Gastrocnemius medialis (tissue), 4 donors: ENCODE measurements around the gene LRRC3. TPM values are rescaled to one million over a fixed set of nuclear protein-coding genes. Genes with fewer than 3 reads are reported as not detected.

Experiments
- ATAC-seq, 2 donors: fragments of 150-250 bp; one replicate each; pipeline ENCODE4 v1.9.1; 2016
- DNase-seq, 2 donors: peaks; one replicate each; pipeline ENCODE4 v3.0.0-alpha.2; 2019
- H3K27ac ChIP-seq, 4 donors: fragments of 200-600 bp; sonication (generic); 1 replicate in 1 of 4; 2 replicates in 3 of 4; pipeline ENCODE4 v1.5.1; 2016 to 2018; ENCODE audit warnings: mild to moderate bottlenecking in 2 of 4, moderate library complexity in 1 of 4
- H3K27me3 ChIP-seq, 3 donors: fragments of 200-600 bp; sonication (generic) in 2 of 3; 1 replicate in 1 of 3; 2 replicates in 2 of 3; pipeline versions ENCODE4 v1.5.1 to v1.6.0; 2016 to 2019; ENCODE audit warnings: mild to moderate bottlenecking in 1 of 3, moderate library complexity in 1 of 3
- H3K36me3 ChIP-seq, 2 donors: fragments of 200-600 bp; sonication (generic) in 1 of 2; one replicate each; pipeline ENCODE4 v1.5.1; 2017 to 2018
- H3K4me1 ChIP-seq, 2 donors: fragments of 200-600 bp; sonication (generic) in 1 of 2; one replicate each; pipeline ENCODE4 v1.5.1; 2016 to 2017; ENCODE audit warnings: mild to moderate bottlenecking in 2 of 2
- H3K4me3 ChIP-seq, 4 donors: fragments of 200-600 bp; sonication (generic) in 3 of 4; 1 replicate in 1 of 4; 2 replicates in 3 of 4; pipeline ENCODE4 v1.5.1; 2016 to 2019; ENCODE audit warnings: mild to moderate bottlenecking in 2 of 4
- H3K9me3 ChIP-seq, 3 donors: fragments of 200-600 bp; sonication (generic) in 2 of 3; 1 replicate in 1 of 3; 2 replicates in 2 of 3; pipeline ENCODE4 v1.5.1; 2016 to 2019
- CTCF ChIP-seq, 5 experiments: fragments of 450-650 bp in 3 of 5; fragments of 200-600 bp in 2 of 5; sonication (generic) in 2 of 5; IDR thresholded peaks in 4 of 5; conservative IDR thresholded peaks in 1 of 5; 1 replicate in 4 of 5; 2 replicates in 1 of 5; pipeline ENCODE4 v1.5.1; 2016 to 2019; ENCODE audit warnings: antibody characterized with exemption in 5 of 5, mild to moderate bottlenecking in 3 of 5, moderate library complexity in 3 of 5
- POLR2A ChIP-seq, 2 donors: fragments of 450-650 bp; IDR thresholded peaks; one replicate each; pipeline ENCODE4 v1.6.1; 2017; ENCODE audit warnings: antibody characterized with exemption in 2 of 2, mild to moderate bottlenecking in 2 of 2, moderate library complexity in 2 of 2
- in situ Hi-C, 4 donors: fragments of 200-750 bp; cut with MboI; loops; one replicate each; pipeline versions ENCODE4 v1.15.0 to v1.8.0; 2017; ENCODE audit warnings: low sequenced_read_pairs in 4 of 4
- intact Hi-C: fragments of 100-400 bp; cut with DNase I; formaldehyde crosslinking; loops from one replicate; pipeline ENCODE4 v1.15.1; 2023; ENCODE audit warnings: low total_unique reads
- total RNA-seq, 4 donors: library from RNA; depleted of rRNA; stranded (reverse); fragments of >200 nt; gene quantifications; one replicate each; pipeline versions ENCODE4 v1.1.0 to v1.2.3, GENCODE V29; 2016

Gene LRRC3
- total RNA-seq, 4 donors from 2014 or later = 0.36 to 0.70 (median 0.55) TPM

GRCh38 chr21:44490816-44491215 is 35.5 kb downstream of the LRRC3 start:
- Histone ChIP-seq H3K27ac (no peak overlapping the region), H3K9me3 (no peaks in the 10 kb centered on the region), H3K36me3 (no peaks in the 10 kb centered on the region), H3K4me1 (no peaks in the 10 kb centered on the region), H3K4me3 (no peak overlapping the region), H3K27me3 (peaks cover 0 to 11% (median 8%) of the 10 kb centered on the region in 3 donors)
- intact Hi-C loops = no loop called here
- in situ Hi-C loops = no loop called here
- no peak for TF ChIP-seq POLR2A (IDR thresholded peaks at IDR 0.05)
- no peak for TF ChIP-seq CTCF (IDR thresholded peaks at IDR 0.05 in 4 of 5, conservative IDR thresholded peaks at IDR 0.05 in 1 of 5)
- no peak for DNase-seq
- ATAC-seq = no peak

GRCh38 chr21:44492567-44493385 is 37.5 kb downstream of the LRRC3 start:
- Histone ChIP-seq H3K4me1 (no peaks in the 10 kb centered on the region), H3K27me3 (peaks cover 7 to 15% (median 12%) of the 10 kb centered on the region in 3 donors), H3K4me3 (no peak overlapping the region), H3K9me3 (no peaks in the 10 kb centered on the region), H3K27ac (no peak overlapping the region), H3K36me3 (no peaks in the 10 kb centered on the region)
- in situ Hi-C loops (no loop called here), intact Hi-C loops (no loop called here)
- ATAC-seq (no peak), DNase-seq (no peak)
- TF ChIP-seq POLR2A (IDR thresholded peaks at IDR 0.05) (no peak), CTCF (IDR thresholded peaks at IDR 0.05 in 4 of 5, conservative IDR thresholded peaks at IDR 0.05 in 1 of 5) (no peak)

- DNase-seq (no peak), ATAC-seq (no peak)
These were observed 39.1 kb downstream of the LRRC3 start for GRCh38 chr21:44494418-44494817.

GRCh38 chr21:44494956-44495355 is 39.6 kb downstream of the LRRC3 start:
- TF ChIP-seq CTCF (IDR thresholded peaks at IDR 0.05 in 4 of 5, conservative IDR thresholded peaks at IDR 0.05 in 1 of 5) (no peak), POLR2A (IDR thresholded peaks at IDR 0.05) (no peak)
- ATAC-seq (no peak), DNase-seq (no peak)
- in situ Hi-C loops = no loop called here
- Histone ChIP-seq H3K36me3 (no peaks in the 10 kb centered on the region), H3K27ac (no peak overlapping the region), H3K4me1 (no peaks in the 10 kb centered on the region), H3K9me3 (no peaks in the 10 kb centered on the region), H3K4me3 (no peak overlapping the region), H3K27me3 (peaks cover 13 to 20% (median 18%) of the 10 kb centered on the region in 3 donors)
- intact Hi-C loops = no loop called here

More at GRCh38 chr21:44494418-44494817, 39.1 kb downstream of the LRRC3 start:
- H3K27ac ChIP-seq = no peak overlapping the region
- TF ChIP-seq POLR2A (IDR thresholded peaks at IDR 0.05) = no peak
- TF ChIP-seq CTCF (IDR thresholded peaks at IDR 0.05 in 4 of 5, conservative IDR thresholded peaks at IDR 0.05 in 1 of 5) = no peak
- in situ Hi-C loops = no loop called here
- H3K9me3 ChIP-seq = no peaks in the 10 kb centered on the region
- H3K4me3 ChIP-seq = no peak overlapping the region
- intact Hi-C loops = no loop called here
- H3K36me3 ChIP-seq = no peaks in the 10 kb centered on the region
- H3K4me1 ChIP-seq = no peaks in the 10 kb centered on the region
- peaks cover 13 to 15% (median 14%) of the 10 kb centered on the region in 3 donors for H3K27me3 ChIP-seq
